ENCODE results near the gene NHLRC2. TPM values are rescaled to one million over a fixed set of nuclear protein-coding genes. Genes with fewer than 3 reads are reported as not detected.

Gene NHLRC2
- total and polyA plus RNA-seq, 7 donors = 2.4 to 67.8 (median 31.0) TPM

GRCh38 chr10:113842171-113842570, 12.3 kb upstream of the NHLRC2 start:
- H3K9me3 ChIP-seq = no peaks in the 10 kb centered on the region
- H3K27me3 ChIP-seq = no peaks in the 10 kb centered on the region
- H3K36me3 ChIP-seq = peaks cover 0 to 67% (median 5%) of the 10 kb centered on the region in 4 donors
- intact Hi-C loops (cut with DNase I) = no loop called here
- TF ChIP-seq POLR2AphosphoS5 (IDR thresholded peaks at IDR 0.05) = no peak
- no peak for TF ChIP-seq POLR2A (IDR thresholded peaks at IDR 0.05)
- TF ChIP-seq CTCF (IDR thresholded peaks at IDR 0.05) = no peak
- no peak for TF ChIP-seq EP300 (IDR thresholded peaks at IDR 0.05)
- no peak overlapping the region for H3K27ac ChIP-seq
- H3K4me3 ChIP-seq = no peak overlapping the region
- no peaks in the 10 kb centered on the region for H3K4me1 ChIP-seq
- 92% methylated on average over 1 of the region's 1 CpG for WGBS, 2 donors
- DNase-seq = no peak

GRCh38 chr10:113843972-113844485, 10.4 kb upstream of the NHLRC2 start:
- intact Hi-C loops (cut with DNase I) = no loop called here
- Histone ChIP-seq H3K4me1 (no peaks in the 10 kb centered on the region), H3K36me3 (peaks cover 0 to 67% (median 5%) of the 10 kb centered on the region in 4 donors), H3K9me3 (no peaks in the 10 kb centered on the region), H3K4me3 (no peak overlapping the region), H3K27me3 (no peaks in the 10 kb centered on the region), H3K27ac (no peak overlapping the region)
- WGBS, 2 donors = 58 to 89% methylated on average over 6 of the region's 6 CpGs
- TF ChIP-seq POLR2A (IDR thresholded peaks at IDR 0.05) (no peak), CTCF (IDR thresholded peaks at IDR 0.05) (no peak), POLR2AphosphoS5 (IDR thresholded peaks at IDR 0.05) (no peak), EP300 (IDR thresholded peaks at IDR 0.05) (no peak)
- DNase-seq = no peak

GRCh38 chr10:113846036-113846435, 8.4 kb upstream of the NHLRC2 start:
- intact Hi-C loops (cut with DNase I) = no loop called here
- TF ChIP-seq CTCF (IDR thresholded peaks at IDR 0.05) (no peak), EP300 (IDR thresholded peaks at IDR 0.05) (no peak), POLR2A (IDR thresholded peaks at IDR 0.05) (no peak), POLR2AphosphoS5 (IDR thresholded peaks at IDR 0.05) (no peak)
- no peak for DNase-seq
- Histone ChIP-seq H3K27ac (no peak overlapping the region), H3K36me3 (peaks cover 0 to 55% (median 5%) of the 10 kb centered on the region in 4 donors), H3K4me3 (no peak overlapping the region), H3K4me1 (peaks cover 0 to 5% (median 0%) of the 10 kb centered on the region in 4 donors), H3K27me3 (no peaks in the 10 kb centered on the region), H3K9me3 (no peaks in the 10 kb centered on the region)
- WGBS, 2 donors = 88 to 90% methylated on average over 2 of the region's 2 CpGs

GRCh38 chr10:113849140-113849803, 5.2 kb upstream of the NHLRC2 start:
- H3K36me3 ChIP-seq = peaks cover 0 to 27% (median 2%) of the 10 kb centered on the region in 4 donors
- TF ChIP-seq EP300 (IDR thresholded peaks at IDR 0.05) (no peak), POLR2A (IDR thresholded peaks at IDR 0.05) (no peak), CTCF (IDR thresholded peaks at IDR 0.05) (no peak), POLR2AphosphoS5 (IDR thresholded peaks at IDR 0.05) (no peak)
- intact Hi-C loops (cut with DNase I) = no loop called here
- H3K27me3 ChIP-seq = no peaks in the 10 kb centered on the region
- no peak overlapping the region for H3K27ac ChIP-seq
- no peak overlapping the region for H3K4me3 ChIP-seq
- H3K9me3 ChIP-seq = no peaks in the 10 kb centered on the region
- H3K4me1 ChIP-seq = peaks cover 0 to 30% (median 15%) of the 10 kb centered on the region in 4 donors
- no peak for DNase-seq
- 92 to 94% methylated on average over 5 of the region's 5 CpGs for WGBS, 2 donors

All from sigmoid colon (tissue), 7 donors.